Stimulated activated CD4-positive, alpha-beta T cell treated with anti-CD3 and anti-CD28 coated beads, Interleukin-4, amount 100 ng/mL, for 24 hours (primary cell): ENCODE data around the gene ARHGEF7.

Experiments used
- DNase-seq: peaks from one replicate; pipeline ENCODE4 v3.0.0-alpha.2; 2020

Gene ARHGEF7

DNA sequence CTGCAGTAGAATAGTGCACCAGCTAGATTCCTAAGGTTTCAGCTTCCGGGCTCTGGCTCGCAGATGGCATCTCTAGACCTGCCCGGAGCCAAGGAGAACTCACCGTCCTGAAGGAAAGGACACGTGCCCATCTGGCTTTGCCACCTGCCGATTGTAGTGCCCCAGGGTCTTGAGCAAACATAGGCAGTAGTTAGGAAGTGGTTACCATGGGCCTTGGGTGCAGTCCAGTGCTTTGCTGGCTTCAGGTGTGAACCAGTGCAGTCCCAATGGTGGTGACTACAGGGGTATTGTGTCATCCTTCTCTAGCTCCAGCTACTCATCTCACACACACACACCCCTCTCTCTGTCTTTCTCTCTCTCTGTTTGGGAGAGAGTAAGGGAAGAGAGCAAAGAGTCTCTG, 143.9 kb downstream of the ARHGEF7 start:
- no peak for DNase-seq

DNA sequence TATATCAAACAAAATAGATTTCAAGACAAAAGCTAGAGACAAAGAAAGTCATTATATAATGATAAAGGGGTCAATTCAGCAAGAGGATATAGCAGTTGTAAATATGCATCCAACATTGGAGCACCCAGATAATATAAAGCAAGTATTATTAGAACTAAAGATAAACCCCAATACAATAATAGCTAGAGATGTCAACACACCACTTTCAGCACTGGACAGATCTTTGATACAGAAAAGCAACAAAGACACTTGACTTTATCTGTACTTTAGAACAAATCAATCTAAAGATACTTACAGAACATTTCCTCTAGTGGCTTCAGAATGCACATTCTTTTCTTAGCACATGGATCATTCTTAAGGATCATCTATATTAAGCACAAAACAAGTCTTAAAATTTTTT, 146.2 kb downstream of the ARHGEF7 start:
- no peak for DNase-seq

DNA sequence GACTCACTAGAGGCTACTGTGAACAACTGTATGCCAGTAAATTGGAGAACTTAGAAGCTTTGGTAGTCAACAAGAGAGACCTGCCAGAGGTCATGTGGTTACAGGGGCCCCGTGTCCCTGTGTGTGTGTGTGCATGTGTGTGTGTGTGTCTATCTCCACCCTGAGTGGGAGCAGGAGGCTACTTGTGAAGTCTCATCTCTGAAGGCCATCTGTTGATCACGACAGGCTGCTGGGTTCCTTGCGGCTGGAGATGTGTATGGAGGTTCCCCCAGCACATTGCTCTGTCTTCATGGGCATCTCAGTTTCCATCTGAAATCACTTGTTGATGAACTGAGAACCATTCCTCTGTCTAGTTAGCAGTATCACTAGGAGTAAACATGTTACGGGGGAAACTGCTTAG, 147.2 kb downstream of the ARHGEF7 start:
- DNase-seq: no peak

DNA sequence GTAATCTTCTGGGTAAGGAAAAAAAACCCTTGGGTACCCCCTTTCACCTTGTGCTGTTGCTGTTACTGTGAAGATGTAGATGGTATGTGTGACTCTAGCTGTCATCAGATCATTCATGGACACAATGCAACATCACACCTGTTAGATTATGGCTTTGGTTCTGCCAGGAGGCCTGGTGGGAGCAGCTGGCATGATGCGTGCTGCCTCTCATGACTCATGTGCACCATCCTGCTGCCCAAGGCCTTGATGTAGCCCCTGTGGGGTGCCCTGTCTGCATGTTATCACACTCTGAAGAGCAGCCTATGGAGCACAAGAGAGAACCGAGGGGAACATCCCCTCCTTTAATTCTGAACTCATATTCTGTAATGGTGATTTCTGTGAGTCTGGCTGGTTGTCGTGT, 147.6 kb downstream of the ARHGEF7 start:
- no peak for DNase-seq

DNA sequence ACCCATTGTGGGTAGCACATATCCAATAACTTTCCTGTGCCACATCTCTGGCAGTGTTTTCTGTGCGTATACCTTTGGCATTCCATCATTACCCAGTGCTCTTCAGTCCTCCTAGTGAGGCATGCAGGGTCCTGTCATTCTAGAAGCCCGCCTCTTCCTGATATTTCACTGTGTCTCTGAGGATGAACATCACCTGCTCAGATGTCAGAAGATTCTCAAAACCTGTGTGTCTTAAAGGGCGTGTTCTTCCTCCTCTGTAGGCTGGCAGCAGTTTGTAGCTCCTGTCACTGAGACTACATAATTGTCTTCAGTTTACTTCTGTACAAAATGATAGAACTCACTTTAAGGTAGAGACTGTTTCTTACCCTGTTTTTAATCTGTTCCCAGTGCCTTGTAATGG, 148.5 kb downstream of the ARHGEF7 start:
- no peak for DNase-seq

DNA sequence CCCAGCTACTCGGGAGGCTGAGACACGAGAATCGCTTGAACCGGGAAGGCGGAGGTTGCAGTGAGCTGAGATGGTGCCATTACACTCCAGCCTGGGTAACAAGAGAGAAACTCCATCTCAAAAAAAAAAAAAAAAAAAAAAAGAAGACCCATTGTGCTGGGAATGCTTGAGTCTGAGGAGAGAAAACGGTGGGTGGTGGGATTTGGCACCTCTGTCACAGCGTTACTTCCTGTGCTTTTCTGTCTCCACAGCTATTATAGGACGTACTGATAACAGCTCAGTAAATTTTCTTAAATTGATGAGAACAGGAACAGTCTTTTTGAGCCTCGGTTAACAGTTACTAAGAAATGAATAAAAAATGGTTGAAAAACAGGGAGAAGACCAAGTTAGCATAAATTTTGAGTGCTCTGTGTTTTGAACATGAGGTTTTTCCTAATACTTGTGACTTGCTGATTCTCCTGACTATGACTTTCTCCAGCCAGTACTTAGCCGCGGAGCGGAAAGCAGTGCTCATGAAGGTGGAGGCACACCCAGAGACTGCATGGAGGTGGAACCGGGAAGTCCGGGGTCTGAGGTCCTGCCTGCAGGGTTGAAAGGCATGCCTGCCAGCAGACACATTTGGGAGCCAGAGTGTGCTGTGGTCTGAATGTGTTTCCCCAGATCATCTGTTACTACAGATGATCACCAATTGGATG, 150.0 kb downstream of the ARHGEF7 start:
- DNase-seq: no peak

DNA sequence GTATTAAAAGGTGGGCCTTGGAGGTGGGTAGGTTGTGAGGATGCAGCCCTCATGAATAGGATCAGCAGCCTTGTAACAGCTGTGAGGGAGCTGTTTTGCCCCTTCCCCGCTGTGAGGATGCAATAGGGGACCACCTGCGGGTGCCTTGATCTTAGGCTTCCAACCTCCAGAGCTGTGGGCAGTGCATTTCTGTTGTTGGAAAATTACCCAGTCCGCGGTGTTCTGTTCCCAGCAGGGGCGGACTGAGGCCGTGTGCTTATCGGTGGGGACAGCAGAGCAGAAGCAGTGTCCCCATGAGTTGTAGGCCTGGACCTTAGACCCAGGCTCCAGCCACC, 150.6 kb downstream of the ARHGEF7 start:
- no peak for DNase-seq

DNA sequence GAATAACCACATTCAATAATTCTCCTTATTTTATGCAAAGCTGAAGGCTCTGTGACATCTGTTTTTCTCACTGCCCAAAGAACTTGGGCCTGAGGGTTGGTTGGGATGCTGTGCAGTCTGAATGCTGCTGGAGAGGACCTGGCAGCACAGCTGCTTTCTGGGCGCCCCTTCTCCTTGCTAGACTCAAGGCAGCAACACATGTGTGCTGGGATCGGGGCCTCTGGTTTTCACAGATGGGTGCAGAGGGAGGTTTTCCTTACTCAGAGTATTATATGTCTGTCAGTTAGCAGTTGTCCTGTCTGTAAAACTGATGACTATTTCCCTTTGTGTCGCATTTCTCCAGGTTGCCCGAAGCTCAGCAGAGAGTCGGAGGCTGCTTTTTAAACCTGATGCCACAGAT, 152.1 kb downstream of the ARHGEF7 start:
- no peak for DNase-seq

DNA sequence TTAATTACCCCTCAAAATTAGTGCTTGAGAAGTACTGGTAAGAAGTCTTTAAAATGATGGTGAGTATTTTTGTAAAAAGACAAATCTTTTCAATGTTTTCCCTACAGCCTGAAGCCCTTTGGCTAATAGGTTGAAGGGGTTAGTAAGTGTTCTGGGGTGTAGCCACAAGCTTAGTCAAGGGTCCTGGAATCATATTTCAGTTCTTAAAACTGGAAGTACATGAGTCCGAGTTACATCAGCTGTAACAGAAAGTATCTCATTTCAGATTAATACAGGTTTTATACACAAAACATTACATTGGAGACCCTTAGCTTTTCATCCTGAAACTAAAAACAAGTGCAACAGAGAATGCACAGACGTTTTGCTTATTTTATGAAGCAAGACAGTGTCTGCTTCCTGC, 152.7 kb downstream of the ARHGEF7 start:
- DNase-seq: no peak

DNA sequence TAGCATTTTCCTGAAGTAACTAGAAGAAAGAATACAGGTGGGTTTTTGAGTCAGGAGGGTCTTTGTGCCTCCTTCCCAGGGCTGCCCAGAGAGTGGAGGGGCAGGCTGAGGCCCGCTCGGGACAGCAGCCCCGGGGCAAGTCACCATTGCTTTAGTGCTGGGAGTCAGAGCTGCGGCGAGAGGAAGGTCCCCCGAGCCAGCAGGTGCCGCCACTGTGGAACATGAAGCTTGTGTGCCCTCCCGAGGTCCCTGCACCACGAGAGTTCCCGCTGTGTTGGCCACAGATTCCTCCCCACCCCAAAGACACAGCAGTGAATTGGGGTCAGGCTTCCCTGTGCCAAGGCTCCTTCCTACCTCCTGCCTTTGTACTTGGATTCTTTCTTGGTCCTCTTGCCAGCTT, 154.4 kb downstream of the ARHGEF7 start:
- no peak for DNase-seq

DNA sequence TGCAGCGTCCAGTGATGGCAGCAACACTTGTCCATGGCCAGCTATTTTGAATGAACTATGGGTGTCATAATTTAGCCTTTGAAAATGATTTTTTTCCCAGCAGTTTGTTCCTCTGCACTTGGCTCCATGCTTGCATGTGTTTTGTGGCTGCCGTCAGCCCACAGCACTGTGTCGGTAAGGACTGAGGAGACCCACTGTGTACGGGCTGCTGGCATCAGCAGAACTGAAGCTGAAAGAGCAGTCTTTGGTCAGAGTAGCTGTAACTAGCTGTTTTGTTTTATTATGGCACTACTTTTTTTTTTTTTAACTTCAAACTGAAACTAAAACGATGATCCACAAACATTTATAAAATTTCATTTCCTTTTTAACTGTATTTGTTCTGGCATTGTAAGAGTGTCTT, 155.0 kb downstream of the ARHGEF7 start:
- DNase-seq: no peak

DNA sequence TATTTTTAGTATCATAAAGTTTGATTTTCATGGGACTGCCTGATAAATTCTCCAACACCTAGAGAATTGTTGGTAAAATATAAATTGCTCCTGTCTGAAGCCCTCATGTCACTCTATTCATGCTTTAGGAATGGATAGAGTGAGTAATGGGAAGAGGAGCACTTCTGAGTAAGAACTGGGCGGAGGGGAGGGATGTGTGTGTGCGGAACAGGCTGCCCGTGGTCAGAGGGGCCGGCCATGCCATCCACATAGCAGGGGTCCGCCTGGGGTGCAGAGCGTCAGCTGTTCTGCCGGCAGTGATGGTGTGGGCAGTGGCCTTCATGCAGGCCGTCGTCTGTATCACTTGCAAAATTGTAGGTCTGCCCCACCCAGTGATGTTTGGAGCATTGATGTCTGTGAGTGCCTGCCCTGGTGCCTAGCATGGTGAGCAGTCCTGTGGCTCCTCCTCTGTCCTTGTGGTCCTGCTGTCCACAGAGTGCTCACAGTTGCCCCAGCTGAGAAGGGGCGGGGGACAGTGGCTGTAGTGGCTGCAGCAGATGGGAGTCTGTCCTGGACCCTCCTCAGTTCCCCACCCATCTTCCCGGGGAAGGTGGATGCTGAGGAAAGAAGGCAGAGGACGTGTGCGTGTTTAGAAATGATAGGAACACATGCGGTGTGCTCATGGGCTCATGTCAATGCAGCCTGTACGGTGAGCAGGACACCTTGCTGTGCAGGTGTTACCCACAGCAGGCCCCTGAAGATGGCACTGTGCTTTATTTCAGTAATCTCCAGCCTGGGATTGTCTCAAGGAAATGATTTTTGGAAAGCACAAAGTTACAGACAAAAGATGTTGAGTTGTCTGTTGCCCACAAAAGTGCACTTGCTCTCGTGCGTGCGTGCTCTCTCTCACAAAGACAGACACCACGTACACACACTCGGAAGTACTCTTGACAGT, 155.9 kb downstream of the ARHGEF7 start:
- no peak for DNase-seq

DNA sequence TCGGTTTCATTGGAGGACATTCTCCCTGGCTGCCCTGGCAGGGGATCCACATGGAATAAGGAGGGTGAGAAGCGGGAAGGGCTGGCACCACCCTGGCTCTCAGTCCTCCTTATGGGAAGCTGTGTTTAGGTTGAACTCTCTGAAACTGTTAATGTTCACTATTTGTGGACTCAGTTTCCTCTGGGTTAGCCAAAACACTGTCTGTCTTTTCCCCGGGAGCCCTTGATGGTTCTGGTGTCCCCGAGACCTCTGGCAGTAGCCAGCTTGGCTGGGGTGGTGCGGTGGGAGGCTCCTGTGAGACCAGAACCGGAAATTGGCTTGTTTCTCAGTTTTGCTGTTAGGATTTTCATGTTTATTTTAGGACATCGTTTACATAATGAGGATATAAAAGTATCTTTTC, 157.0 kb downstream of the ARHGEF7 start:
- no peak for DNase-seq

DNA sequence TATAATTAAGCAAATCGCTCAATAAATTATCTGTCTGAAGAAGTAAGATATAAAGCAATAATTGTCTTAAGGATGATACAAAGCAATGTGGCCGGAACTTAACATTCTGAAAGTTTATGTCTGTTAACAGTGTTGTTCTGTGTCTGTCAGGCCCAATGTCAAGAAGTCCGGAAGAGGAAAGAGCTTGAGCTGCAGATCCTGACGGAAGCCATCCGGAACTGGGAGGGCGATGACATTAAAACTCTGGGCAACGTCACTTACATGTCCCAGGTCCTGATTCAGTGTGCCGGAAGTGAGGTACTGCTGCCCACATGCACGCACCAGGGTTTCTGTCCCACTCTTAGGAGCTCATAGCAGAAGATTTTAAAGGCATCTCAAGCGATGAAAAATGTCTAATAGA, 160.3 kb downstream of the ARHGEF7 start:
- DNase-seq: no peak

DNA sequence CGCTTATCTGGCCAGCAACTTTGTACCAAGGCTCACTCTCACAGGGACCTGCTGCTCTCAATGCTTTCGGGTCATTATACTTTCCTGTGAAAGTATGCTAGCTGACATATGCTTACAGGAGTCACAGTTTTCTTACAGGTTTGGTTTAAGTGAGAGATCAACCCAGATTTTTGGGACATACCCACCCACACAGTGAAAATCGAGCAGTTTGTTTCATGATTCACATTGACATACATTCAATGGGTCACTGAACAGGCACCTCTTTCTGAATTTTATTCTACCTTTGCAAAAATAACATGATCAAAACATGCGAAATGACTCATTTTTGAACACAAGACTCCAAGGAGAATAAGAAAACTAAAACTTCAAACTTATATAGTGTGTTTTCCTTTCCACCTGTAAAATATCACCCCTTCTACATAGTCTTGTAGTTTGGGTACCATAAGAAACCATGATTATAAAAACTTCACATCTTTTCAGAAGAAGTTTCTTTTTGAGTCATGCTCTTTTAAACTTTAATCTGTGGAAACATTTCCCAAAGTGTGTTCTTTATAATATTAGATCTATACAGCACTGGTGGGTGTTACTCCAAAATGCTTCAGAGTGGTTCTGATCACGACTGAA, 161.0 kb downstream of the ARHGEF7 start:
- no peak for DNase-seq

DNA sequence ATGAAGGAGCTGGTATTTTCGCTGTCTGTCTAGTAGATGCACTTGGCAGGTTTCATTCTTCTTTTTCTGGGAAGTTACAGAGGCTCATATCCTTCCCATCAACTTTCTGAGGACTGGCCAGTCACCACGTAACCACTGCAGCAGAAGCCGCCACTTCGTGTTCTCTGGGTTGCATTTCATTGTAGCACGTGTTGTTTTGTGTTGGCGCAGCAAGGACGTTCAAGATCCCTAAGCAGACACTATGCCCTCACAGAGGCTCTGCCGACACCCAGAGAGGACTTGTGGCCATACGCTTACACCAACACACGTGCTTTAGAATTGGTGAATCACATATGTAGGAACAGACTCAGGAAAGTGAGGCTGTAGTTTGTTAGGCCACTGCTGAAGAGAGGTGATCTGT, 163.1 kb downstream of the ARHGEF7 start:
- DNase-seq: no peak

DNA sequence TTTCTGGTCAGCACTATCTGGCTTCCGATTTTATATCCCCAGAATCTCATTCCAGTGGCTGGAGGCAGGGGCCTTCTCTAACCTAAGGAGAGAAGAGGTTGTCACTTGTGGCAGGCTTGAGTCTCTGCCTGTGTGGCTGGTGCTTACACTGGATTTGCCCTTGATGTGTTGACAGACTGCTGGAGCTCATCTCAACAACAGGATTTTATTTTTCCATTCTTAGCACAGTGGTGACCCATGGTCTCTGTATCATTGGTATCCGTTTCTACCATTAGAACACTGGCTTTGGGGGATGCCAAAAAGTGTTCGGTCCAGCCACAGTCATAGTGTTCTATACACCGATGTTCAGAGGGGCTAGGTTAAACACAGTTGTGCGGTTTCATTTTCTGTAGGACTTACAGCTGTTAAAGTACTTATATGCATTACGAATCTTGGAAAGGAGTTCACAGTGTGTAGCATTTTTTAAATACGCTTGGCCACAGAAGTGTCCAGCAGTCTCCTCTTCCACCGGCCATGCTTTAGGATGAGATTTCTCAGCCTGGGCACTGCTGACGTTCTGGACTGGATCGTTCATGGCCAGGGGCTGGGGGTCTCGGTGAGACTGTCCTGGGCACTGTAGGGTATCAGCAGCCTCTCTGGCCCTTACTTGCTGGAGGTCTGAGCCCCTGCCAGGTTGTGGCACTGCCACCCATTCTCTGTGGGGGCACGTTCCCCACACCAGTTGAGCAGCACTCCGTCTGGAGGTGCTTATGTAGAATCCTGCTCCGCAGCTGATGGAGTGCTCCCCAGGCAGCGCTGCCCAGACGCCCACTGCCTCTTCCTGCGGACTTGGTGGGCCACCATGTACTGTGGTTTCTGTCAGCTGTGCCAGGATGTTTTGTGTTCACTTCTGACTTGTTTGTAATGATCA, 163.9 kb downstream of the ARHGEF7 start:
- no peak for DNase-seq

DNA sequence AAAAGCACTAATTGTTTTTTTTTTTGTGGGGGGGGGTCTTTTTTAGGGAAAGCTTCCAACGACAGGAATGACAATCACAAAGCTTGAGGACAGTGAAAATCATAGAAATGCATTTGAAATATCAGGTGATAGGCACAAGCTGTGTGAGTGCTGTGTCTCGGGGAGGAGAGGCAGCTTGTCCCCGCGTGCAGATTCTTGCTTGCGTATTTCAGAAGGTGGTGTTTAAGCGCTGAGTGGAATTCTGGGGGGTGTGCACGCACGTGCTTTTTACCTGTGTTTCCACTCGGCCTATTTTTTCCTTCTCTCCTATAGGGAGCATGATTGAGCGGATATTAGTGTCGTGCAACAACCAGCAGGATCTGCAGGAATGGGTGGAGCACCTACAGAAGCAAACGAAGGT, 165.1 kb downstream of the ARHGEF7 start:
- DNase-seq: no peak

DNA sequence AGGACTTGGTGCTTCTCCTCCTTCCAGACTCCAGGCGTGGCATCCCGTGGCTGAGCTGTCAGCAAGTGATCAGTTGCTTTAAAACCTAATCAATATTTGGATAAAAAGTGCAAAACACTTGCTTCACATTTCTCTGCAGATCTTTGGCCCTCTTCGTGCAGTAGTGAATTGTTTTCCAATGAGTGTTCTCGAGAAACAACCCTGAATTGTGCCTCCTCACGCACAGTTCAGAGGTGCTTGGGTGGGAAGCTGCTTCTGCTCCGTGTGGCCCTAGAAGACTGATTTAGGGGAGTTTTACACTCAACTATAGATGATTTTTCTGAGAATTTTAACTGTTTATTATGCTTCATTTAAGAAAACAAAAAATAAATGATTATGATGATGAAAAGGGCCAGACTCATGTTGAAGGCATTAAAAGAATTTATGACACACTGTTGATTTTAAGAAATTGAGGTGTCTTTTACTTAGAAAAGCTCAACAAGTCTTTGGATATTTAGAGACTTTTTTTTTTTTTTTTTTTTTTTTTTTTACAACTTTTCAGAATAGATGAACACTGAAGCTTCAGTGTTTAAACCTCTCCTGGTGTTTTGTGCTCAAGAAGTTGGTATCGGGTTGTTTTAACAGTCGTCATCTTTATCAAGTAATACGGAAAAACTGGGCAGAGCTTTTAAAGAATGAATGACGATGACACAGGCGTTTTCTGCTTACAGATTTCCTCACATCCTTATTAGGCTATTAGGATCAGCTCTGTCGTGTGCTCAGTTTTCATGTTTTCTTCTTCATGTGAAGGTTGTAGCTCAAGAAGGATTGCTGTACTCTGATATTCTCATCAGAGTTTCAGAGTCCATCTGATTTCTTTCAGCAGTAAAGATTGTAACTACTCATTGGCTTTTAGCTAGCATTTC, 165.8 kb downstream of the ARHGEF7 start:
- no peak for DNase-seq

DNA sequence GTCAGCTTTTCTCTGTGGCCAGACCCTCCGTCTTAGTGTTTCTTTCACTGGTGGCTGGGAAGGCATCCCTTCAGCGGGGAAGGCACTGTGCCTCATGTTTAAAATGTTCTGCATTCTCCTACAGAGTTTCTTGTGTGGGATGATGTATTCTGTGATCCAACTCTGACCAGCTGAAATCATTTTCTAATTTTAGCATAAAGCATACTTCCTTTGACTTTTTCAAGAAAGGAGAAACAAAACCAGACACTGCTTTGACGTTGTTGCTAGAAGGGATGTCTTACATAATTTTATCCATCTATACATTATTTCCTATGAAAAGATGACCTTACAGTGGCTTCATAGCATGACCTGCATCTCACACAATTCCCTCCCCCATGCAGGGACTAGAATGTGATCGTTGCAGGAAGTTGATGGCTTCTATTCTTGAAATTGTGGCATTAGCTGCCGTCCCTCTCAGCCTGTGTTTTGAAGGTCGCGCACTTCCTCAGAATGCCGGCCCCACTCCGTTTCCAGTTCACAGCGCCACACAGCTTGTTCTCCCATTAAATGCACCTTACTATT, 166.7 kb downstream of the ARHGEF7 start:
- no peak for DNase-seq

DNA sequence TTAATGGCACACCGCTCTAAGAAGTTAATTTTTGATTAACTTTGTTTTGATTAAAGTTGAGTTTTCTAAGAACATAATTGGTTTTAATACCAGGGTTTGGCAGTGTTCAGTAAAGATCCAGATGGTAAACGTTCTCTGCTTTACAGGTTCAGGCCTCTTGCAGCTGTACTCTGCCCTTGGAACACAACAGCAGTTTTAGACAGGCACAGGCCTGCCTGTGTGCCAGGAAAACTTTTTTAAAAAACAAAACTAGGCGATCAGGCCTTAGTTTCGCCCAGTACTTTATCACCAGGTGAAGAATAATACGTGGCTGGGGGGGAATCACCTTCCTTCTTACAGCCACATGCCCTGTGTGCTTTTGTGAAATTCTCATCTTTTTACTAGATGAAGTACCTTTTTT, 167.3 kb downstream of the ARHGEF7 start:
- DNase-seq: no peak

DNA sequence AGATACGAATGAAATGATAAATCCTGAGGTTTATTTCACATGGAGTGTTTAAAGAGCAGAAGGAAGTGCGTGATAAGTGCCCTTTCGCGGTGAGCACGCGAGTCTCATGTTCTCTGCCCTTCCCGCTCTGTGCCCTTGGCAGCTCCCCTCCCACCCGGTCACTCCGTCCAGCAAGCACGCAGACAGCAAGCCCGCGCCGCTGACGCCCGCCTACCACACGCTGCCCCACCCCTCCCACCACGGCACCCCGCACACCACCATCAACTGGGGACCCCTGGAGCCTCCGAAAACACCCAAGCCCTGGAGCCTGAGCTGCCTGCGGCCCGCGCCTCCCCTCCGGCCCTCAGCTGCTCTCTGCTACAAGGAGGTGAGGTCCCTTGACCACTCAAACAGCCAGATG, 167.9 kb downstream of the ARHGEF7 start:
- DNase-seq: no peak
